HG03066 (cell line): ENCODE results near the gene ARL17B.
"Not testable (repeated sequence)": the region's sequence is repeated elsewhere in the genome, so short reads cannot be mapped to it uniquely, and the experiment has no call there.

Experiments
- ATAC-seq: cut with Tn5 transposase; IDR thresholded peaks from one replicate; pipeline ENCODE4 v1.9.1; 2021; ENCODE audit warnings: low read depth; ENCODE audit not compliant: unreplicated experiment

Gene ARL17B

GRCh38 chr17:46361755-46362154 lies at the start of gene ARL17B:
Gene ARL17B, minus strand, starts transcription at chr17:46361766. Its CDS starts 3,369 bp downstream, at chr17:46358397.
- peak; percentile 95 for ATAC-seq

DNA sequence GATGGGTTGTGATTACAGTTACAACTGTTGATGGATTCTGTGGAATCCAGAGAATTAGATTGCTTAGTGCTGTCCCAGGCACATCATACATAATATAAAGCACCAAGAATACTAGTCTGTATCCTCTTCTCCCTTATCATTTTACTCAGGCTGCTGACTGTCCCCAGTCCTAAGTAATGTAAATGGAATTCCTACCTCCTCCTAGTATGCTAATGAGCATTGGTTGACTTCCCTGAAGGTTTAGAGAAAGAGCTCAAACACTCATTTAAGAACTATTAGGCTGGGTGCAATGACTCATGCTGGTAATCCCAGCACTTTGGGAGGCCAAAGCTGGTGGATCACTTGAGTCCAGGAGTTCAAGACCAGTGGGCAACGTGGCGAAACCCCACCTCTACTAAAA lies 48.3 kb upstream of the ARL17B start:
- not testable (repeated sequence) for ATAC-seq

GRCh38 chr17:46407155-46407554 lies 45.6 kb upstream of the ARL17B start:
- not testable (repeated sequence) for ATAC-seq

- not testable (repeated sequence) for ATAC-seq
Observed at GRCh38 chr17:46401033-46401787, 39.6 kb upstream of the ARL17B start.

GRCh38 chr17:46400543-46400942 lies 39.0 kb upstream of the ARL17B start:
- ATAC-seq: not testable (repeated sequence)

DNA sequence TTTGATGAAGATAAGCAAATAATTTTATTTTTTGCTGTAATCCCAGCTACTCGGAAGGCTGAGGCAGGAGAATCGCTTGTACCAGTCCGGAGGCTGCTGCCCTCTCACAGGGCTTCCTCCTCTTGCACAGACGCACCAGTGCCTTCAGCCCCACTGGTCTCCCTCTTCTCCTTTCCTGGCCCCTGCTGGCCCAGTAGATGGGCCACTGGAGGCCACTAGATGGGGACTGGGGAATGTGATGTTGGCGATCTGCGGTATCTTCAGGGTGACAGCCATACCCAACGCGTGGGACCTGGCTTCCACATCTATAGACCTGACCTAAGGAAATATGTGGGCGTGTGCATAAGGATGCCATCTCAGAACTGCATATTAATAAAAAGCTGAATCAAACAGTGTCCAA lies 38.4 kb upstream of the ARL17B start:
- not testable (repeated sequence) for ATAC-seq

GRCh38 chr17:46396292-46396691 lies 34.7 kb upstream of the ARL17B start:
- ATAC-seq: not testable (repeated sequence)

DNA sequence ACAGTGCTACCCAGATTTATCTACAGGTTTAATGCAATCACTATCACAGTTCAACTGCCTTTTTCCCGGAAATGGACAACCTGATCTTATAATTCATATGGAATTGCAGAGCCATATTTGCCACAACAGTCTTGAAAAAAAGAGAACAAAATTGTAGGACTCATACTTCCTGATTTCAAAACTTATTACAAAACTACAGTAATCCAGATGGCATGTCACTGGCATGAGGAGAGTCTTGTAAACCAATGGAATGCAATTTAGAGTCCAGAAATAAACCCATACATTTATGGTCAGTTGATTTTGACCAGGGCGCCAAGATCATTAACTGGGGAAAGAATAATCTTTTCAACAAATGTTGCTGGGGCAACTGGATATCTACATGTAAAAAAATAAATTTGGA lies 32.1 kb upstream of the ARL17B start:
- ATAC-seq: not testable (repeated sequence)

GRCh38 chr17:46385491-46385890 lies 23.9 kb upstream of the ARL17B start:
- not testable (repeated sequence) for ATAC-seq

DNA sequence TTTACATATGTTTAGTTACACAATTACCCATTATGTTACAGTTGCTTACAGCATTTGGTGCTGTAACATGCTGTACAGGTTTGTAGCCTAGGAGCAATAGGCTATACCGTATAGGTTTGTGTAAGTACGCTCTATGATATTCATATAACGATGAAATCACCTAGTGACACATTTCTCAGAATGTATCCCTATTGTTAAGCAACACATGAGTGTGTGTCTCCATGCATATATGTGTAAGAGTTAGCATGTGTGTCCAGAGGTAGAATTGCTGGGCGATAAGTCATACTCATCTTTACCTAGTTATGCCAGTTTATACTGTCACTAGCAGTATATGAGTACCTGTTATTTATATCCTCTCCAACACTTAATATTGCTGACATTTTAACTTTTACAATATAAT lies 21.6 kb upstream of the ARL17B start:
- ATAC-seq: not testable (repeated sequence)

DNA sequence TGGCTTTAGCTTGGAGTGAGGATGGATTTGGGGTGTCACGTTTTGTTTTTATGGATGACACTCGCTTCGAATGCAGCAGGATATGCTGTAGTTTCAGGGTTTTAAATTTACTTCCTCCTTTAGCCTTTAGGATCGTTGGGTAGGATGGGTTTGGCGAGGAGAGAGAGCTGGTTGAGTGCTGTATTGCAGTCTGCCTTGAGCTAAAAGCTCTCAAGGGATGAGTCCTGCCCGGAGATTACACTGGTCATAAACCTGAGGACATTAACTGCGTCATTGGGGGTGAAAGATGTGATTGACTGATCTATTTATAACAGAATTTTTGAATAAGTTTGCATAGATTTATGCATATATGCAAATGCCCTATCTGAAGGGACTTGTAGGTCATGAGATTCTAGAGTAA lies 11.9 kb upstream of the ARL17B start:
- ATAC-seq: not testable (repeated sequence)

GRCh38 chr17:46372236-46373229 lies 11.0 kb upstream of the ARL17B start:
- ATAC-seq: not testable (repeated sequence)

- ATAC-seq: not testable (repeated sequence)
Observed at GRCh38 chr17:46367520-46367919, 6.0 kb upstream of the ARL17B start.

GRCh38 chr17:46361145-46361735 lies 326 bp downstream of the ARL17B start:
- ATAC-seq: peak; percentile 43

DNA sequence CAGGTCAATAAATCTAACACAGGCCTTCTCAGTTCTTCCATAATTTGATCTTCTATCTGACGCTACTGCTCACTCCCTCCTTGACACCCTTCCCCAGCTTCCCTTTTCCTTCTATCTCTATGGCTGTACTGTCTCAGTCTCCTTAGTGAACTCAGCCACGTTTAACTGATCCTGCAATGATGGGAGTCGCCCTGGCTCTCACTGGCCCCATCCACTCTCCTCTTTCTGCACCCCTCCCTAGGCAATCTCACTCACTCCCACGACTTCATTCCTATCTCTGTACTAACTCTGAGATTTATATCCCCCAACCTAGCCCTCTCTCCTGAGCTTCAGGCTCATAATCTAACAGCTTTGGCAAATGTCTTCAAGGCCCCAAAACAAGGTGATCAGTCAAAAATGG lies 7.7 kb downstream of the ARL17B start:
- not testable (repeated sequence) for ATAC-seq

- ATAC-seq: not testable (repeated sequence)
Observed at GRCh38 chr17:46349060-46349459, 12.5 kb downstream of the ARL17B start.

- not testable (repeated sequence) for ATAC-seq
Observed at GRCh38 chr17:46348345-46348744, 13.2 kb downstream of the ARL17B start.

DNA sequence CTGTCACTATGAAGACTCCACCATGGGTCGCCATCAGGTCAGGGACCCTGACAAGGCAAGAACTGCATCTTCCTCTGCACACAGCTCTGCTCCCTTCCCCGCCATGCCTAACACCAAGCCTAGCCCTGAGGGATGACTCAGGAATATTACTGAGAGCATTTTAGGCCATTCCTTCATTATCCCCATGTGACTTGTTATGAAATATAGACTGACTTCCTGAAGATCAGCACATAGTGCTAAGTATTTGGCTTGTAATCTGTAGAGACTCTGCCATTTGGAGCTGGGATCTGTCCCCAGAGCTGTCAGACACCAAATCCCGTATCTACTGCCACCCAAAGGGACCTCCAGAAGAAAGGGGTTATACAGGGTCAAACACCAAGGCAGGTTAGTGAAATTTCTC lies 19.4 kb downstream of the ARL17B start:
- not testable (repeated sequence) for ATAC-seq

GRCh38 chr17:46341220-46341619 lies 20.3 kb downstream of the ARL17B start:
- ATAC-seq: not testable (repeated sequence)

GRCh38 chr17:46294831-46295230 lies 66.7 kb downstream of the ARL17B start, which contains the start of gene LRRC37A:
Gene LRRC37A, plus strand, starts transcription at chr17:46295131. Its CDS starts 3 bp downstream, at chr17:46295134.
- not testable (repeated sequence) for ATAC-seq

DNA sequence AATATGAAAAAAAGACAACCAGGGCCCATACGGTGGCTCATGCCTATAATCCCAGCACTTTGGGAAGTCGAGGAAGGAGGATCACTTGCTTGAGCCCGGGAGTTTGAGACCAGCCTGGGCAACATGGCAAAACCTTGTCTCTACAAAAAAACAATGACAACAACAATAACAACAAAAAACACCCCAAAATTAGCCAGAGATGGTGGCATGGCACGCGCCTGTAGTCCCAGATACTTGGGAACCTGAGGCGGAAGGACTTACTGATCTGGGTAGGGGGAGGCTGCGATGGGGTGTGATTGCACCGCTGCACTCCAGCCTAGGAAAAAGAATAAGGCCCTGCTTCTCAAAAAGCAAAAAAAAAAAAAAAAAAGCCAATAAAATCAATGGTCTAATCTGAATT lies 69.9 kb downstream of the ARL17B start:
- ATAC-seq: not testable (repeated sequence)
